CD4-positive, alpha-beta T cell treated with Interleukin-6 for 4 hours (primary cell): ENCODE results near the gene DOK6.

ENCODE experiments used
- DNase-seq: peaks from one replicate; pipeline ENCODE4 v3.0.0-alpha.2; 2020; ENCODE audit warnings: mixed read lengths

The DOK6 gene

GRCh38 chr18:69444221-69444620, 43.5 kb downstream of the DOK6 start:
- DNase-seq = no peak

- no peak for DNase-seq
These were observed 47.2 kb downstream of the DOK6 start for GRCh38 chr18:69447886-69448285.

GRCh38 chr18:69455125-69455524, 54.4 kb downstream of the DOK6 start:
- DNase-seq = no peak

- peak; percentile 17 for DNase-seq
These were observed 68.8 kb downstream of the DOK6 start for GRCh38 chr18:69469444-69469919.

- no peak for DNase-seq
These were observed 79.8 kb downstream of the DOK6 start for GRCh38 chr18:69480460-69480859.

GRCh38 chr18:69483574-69483973, 82.9 kb downstream of the DOK6 start:
- no peak for DNase-seq

- no peak for DNase-seq
These were observed 84.2 kb downstream of the DOK6 start for GRCh38 chr18:69484699-69485396.

- DNase-seq = no peak
These were observed 87.1 kb downstream of the DOK6 start for GRCh38 chr18:69487488-69488394.

GRCh38 chr18:69490072-69490471, 89.4 kb downstream of the DOK6 start:
- DNase-seq = no peak

- no peak for DNase-seq
These were observed 90.1 kb downstream of the DOK6 start for GRCh38 chr18:69490813-69491212.

- no peak for DNase-seq
These were observed 90.9 kb downstream of the DOK6 start for GRCh38 chr18:69491576-69491975.

- DNase-seq = no peak
These were observed 92.2 kb downstream of the DOK6 start for GRCh38 chr18:69492861-69493260.

GRCh38 chr18:69494841-69495240, 94.2 kb downstream of the DOK6 start:
- no peak for DNase-seq

GRCh38 chr18:69495338-69495737, 94.7 kb downstream of the DOK6 start:
- DNase-seq = no peak

GRCh38 chr18:69495841-69496533, 95.3 kb downstream of the DOK6 start:
- no peak for DNase-seq

GRCh38 chr18:69518989-69519388, 118.3 kb downstream of the DOK6 start:
- DNase-seq = no peak

GRCh38 chr18:69523582-69523981, 122.9 kb downstream of the DOK6 start:
- no peak for DNase-seq

- no peak for DNase-seq
These were observed 127.7 kb downstream of the DOK6 start for GRCh38 chr18:69528435-69528834.

GRCh38 chr18:69529151-69529550, 128.5 kb downstream of the DOK6 start:
- no peak for DNase-seq

- DNase-seq = no peak
These were observed 131.3 kb downstream of the DOK6 start for GRCh38 chr18:69531973-69532372.

GRCh38 chr18:69537183-69537582, 136.5 kb downstream of the DOK6 start:
- no peak for DNase-seq

- DNase-seq = no peak
These were observed 138.2 kb downstream of the DOK6 start for GRCh38 chr18:69538849-69539248.

- no peak for DNase-seq
These were observed 138.7 kb downstream of the DOK6 start for GRCh38 chr18:69539404-69539803.
